Activated naive CD4-positive, alpha-beta T cell treated with anti-CD3 and anti-CD28 coated beads, Interleukin-2, amount 50 U/mL, for 24 hours (primary cell): ENCODE data around the gene MICALL1.
A peak's percentile ranks its signal among the peaks of the same experiment; 100 is the strongest.

Experiments
- H3K27ac Mint-ChIP-seq: one replicate; pipeline ENCODE4 v1.8.0; 2021; ENCODE audit warnings: mild to moderate bottlenecking, mixed read lengths
- H3K27me3 Mint-ChIP-seq: one replicate; pipeline ENCODE4 v1.8.0; 2021; ENCODE audit warnings: mixed read lengths
- H3K36me3 Mint-ChIP-seq: one replicate; pipeline ENCODE4 v1.8.0; 2021; ENCODE audit warnings: mixed read lengths
- H3K4me1 Mint-ChIP-seq: one replicate; pipeline ENCODE4 v1.8.0; 2021; ENCODE audit warnings: mixed read lengths
- H3K4me3 Mint-ChIP-seq: one replicate; pipeline ENCODE4 v1.8.0; 2021; ENCODE audit warnings: mild to moderate bottlenecking, mixed read lengths
- H3K9me3 Mint-ChIP-seq: one replicate; pipeline ENCODE4 v1.8.0; 2021; ENCODE audit warnings: mixed read lengths

Gene MICALL1

DNA sequence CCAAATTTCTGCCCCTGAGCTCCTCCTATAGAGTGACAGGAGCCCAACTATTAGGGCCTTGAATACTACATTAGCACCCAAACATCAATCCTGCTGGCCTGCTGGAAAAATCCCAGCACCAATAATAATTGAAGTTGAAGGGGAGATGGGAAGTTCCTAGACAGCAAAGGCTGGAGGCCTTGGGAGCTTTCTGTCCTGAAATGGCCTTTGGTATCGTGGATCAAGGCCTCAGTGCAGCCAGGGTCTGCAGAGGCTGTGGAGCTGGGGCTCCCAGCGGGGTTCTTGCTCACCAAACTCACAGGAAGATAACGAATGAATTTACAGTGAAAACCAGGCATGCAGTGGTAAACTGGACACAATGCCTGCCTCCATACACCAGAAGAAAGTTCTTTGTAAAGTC is 9.2 kb upstream of the MICALL1 start:
- no peaks in the 10 kb centered on the region for H3K27me3 Mint-ChIP-seq
- peaks cover under 1% of the 10 kb centered on the region for H3K36me3 Mint-ChIP-seq
- peaks cover 26% of the 10 kb centered on the region for H3K4me1 Mint-ChIP-seq
- H3K27ac Mint-ChIP-seq, result peak overlapping the region; percentile 51
- no peak overlapping the region for H3K4me3 Mint-ChIP-seq
- H3K9me3 Mint-ChIP-seq, result no peaks in the 10 kb centered on the region

DNA sequence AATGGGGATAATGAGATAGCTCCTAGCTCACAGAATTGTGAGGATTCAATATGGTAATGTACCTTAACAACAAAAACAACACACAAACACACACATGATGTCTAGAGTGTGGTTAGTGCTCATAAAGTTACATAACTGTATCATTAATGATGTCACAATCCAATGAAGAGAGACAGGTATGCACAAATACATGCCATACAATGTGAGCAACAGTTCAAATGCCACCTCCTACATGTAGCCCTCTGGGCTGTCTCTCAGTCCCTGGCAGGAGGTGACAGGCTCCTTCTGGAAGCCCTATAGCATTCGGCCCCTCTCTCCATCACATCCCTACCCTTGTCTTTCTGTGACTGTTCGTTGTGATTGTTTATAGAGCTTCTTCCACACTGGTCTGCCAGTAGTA is 8.3 kb upstream of the MICALL1 start:
- H3K27me3 Mint-ChIP-seq, result no peaks in the 10 kb centered on the region
- no peaks in the 10 kb centered on the region for H3K36me3 Mint-ChIP-seq
- peaks cover 26% of the 10 kb centered on the region for H3K4me1 Mint-ChIP-seq
- no peak overlapping the region for H3K4me3 Mint-ChIP-seq
- H3K27ac Mint-ChIP-seq, result no peak overlapping the region
- no peaks in the 10 kb centered on the region for H3K9me3 Mint-ChIP-seq

DNA sequence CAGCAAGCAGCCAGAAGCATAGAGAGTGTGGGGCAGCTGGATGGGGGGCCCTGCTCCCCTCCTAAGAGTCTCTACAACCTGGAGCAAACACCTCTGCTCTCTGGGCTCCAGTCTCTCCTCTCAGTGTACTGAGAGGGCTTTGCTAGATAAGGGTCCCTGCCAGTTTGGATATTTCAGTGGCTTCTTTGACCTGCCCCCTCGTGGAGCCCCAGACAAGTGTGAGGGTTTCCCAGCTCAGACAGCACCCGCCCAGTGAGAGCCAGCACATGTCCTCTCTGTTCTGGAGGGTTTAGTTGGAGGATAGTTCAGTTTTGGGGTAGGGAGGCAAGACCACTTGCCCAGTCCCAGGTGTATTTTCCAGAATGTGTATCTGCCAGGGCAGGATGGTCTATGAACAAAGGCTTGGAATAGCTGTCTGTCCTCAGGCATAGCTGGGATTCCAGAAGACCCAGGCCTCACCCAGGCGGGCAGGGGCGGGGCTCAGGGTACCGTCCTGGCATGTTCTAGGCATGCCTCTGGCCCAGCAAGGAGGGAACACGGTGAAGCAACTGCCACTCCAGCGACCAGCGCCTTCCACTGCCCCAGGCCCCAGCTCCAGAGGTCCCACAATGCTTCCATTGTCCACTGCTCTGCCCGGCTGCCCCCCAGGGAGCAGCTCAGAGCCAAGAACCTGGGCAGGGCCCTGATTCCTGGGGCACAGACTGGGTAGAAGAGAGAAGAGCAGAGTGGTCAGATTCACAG is 7.5 kb upstream of the MICALL1 start:
- Mint-ChIP-seq H3K4me1 (peaks cover 26% of the 10 kb centered on the region), H3K27me3 (no peaks in the 10 kb centered on the region), H3K36me3 (no peaks in the 10 kb centered on the region), H3K27ac (no peak overlapping the region), H3K4me3 (no peak overlapping the region), H3K9me3 (no peaks in the 10 kb centered on the region)

DNA sequence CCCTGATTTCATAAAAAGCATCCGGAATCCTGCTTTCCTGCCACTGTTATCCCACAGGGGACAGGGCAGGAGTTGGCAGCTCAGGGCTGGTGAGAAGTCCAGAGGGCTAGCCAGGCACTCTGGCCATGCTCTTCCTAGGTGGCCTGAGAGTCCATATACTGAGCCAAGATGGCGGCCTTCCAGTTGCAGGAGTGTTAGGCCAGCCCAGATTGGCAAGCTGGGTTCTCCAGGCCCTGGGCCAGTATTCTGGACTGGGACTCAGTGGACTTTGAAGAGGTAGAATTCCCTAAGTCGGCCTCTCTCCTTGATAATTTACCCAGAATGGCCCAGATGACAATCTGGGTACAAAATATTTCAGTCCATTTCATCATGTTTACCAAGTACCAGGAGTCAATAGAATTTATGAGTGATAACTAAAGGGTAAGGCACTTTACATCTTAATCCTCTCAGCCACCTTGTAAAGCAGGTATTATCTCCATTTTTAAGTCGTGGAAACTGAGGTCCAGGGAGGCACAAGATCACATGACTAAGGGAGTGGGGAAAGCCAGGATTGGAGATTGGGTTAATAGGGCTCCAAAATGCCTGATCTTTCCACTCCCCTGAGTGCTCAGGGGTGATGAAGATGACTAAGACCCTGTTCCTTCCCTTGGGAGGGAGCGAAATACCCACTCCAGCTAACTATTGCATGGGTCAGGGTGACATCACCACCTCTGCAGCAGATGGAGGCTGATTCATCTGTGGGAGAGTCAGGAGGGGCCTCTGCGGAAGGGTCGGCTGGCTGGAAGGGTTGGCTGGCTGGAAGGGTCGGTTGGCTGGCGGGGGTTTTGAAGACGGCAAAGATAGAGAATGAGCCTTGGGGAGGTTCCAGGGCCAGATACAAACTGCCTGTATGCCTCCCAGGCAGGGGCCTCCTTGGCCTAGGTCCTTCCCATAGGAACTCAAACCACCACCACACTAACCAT is 1.2 kb upstream of the MICALL1 start:
- no peaks in the 10 kb centered on the region for H3K9me3 Mint-ChIP-seq
- H3K27me3 Mint-ChIP-seq, result no peaks in the 10 kb centered on the region
- peak overlapping the region; percentile 72 for H3K27ac Mint-ChIP-seq
- H3K36me3 Mint-ChIP-seq, result no peaks in the 10 kb centered on the region
- peak overlapping the region; percentile 80 for H3K4me3 Mint-ChIP-seq
- H3K4me1 Mint-ChIP-seq, result peaks cover 27% of the 10 kb centered on the region

DNA sequence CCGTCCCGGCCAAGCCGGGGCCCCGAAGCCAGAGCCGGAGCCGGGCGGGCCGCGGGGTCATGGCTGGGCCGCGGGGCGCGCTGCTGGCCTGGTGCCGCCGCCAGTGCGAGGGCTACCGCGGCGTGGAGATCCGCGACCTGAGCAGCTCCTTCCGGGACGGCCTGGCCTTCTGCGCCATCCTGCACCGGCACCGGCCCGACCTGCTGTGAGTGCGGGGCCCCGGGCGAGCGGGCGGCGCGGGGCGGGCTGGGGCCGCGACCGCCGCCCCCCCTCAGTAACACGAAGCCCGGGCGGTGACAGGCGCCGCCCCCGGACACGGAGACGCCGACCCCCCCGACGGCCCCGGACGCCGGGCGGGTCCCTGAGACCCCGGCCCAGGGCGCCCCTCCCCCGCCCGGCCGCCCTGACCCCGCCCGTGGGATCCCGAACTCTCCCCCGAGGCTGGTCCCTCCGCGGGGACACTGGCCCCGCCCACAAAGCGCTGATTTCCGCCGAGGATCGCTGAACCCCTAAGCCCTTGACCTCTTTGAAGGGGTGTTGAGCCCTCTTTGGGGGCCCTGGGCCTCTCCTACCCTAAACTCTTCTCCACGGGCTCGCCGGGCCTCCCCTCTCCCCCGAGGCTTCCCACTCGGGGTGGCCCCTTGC is 389 bp downstream of the MICALL1 start:
- H3K27me3 Mint-ChIP-seq, result no peaks in the 10 kb centered on the region
- no peaks in the 10 kb centered on the region for H3K36me3 Mint-ChIP-seq
- H3K4me3 Mint-ChIP-seq, result peak overlapping the region; percentile 79
- peaks cover 33% of the 10 kb centered on the region for H3K4me1 Mint-ChIP-seq
- H3K9me3 Mint-ChIP-seq, result no peaks in the 10 kb centered on the region
- peak overlapping the region; percentile 77 for H3K27ac Mint-ChIP-seq

DNA sequence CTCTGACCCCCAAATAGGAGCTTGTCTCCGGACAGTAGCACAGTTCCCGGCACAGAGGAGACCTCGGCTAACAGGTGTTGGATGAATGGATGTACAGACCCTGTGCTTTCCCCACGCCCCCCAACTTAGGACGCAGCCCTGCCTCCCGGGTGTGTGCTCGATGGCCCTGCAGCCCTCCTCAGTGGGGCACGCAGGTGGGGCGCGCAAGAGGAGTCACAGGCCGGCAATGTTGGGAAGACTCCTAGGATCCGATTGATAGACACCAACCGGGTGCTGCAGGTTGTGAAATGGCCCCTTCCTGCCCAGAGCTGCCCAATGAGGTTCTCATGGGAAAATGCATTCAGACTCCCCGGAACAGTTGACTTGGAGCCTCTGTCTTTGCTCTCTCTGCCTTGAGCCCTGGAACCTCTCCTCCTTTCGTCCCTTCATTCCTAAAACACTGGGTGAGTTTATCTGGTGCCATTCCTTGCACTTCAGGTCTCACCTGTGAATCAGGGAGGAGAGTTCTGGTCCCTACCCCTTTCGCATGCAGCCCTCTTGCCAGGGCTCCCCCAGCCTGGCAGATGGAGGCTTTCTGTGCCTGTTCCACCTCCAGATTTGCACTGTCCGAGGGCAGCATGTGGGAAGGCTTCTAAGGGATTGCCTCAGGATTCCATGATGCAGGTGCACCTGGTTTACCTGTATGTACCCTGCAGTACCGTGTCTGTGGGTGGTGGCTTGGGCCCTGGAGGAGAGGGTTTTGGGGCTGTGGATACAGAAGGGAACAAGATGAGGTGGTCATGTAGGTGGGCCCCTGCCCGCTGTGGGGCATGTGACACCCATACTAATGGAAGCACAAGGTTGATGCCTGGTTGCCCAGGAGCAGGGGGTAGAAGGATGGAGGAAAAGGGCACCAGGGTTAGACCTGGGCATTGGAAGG is 1.2 kb downstream of the MICALL1 start:
- H3K27ac Mint-ChIP-seq, result peak overlapping the region; percentile 77

DNA sequence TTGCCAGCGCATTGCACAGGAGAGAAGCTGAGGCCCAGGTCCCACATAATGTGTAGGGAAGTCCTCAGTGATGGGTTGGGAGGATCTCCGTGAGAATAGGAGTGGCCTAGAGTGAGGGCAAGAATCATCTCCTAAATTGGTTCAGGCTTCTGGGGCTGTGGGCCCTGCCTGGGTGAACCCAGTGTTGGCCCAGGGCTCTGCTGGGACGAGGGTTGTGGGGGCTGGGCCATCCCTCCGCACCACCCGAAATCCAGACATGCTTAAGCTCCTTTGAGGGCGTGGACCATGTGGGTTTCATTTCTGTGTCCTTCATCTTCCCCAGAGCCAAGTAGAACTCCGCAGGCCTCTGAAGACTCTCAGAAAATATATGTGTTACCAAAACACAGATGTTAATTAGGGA is 3.7 kb downstream of the MICALL1 start:
- H3K9me3 Mint-ChIP-seq, result no peaks in the 10 kb centered on the region
- H3K4me3 Mint-ChIP-seq, result no peak overlapping the region
- no peaks in the 10 kb centered on the region for H3K36me3 Mint-ChIP-seq
- peaks cover 31% of the 10 kb centered on the region for H3K4me1 Mint-ChIP-seq
- H3K27me3 Mint-ChIP-seq, result no peaks in the 10 kb centered on the region
- H3K27ac Mint-ChIP-seq, result no peak overlapping the region

More for the DNA sequence above, 1.2 kb downstream of the MICALL1 start:
- H3K36me3 Mint-ChIP-seq, result no peaks in the 10 kb centered on the region
- no peaks in the 10 kb centered on the region for H3K27me3 Mint-ChIP-seq
- H3K9me3 Mint-ChIP-seq, result no peaks in the 10 kb centered on the region
- H3K4me1 Mint-ChIP-seq, result peaks cover 33% of the 10 kb centered on the region
- peak overlapping the region; percentile 79 for H3K4me3 Mint-ChIP-seq

DNA sequence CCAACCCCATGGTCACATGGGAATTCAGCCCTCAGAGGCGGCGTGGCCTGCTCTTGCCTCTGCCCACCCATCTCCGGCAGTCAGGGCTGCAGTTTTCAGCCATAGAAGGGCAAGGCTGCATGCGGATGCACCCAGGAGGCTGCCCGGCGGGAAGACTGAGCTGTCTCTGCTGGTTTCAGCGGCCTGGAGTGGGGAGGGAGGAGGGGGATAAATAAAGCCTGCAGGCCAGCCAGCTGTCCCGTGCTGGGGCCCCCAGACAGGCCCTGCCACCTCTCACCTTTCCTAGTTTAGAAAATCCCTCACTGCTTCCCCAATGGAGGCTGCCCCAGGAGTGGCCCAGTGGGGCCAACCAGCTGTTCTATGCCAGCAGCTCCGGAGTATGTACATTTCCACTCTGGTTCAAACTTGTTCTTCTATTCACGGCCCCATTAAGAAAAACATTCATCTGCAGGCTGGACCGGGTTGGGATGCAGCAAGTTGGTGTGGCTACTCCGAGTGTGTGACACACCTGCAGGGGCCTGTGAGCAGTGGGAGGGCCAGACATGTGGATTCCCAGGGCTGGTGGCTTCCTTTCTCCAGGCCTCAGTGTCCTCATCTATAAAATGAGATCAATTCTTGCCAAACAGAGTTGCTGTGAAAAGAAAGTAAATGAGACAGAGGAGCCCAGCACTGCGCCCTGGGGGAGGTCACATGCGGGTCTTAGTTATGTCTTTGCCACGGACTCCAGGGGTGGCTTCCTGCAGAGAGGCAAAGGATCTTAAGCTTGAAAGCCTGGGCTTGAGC is 5.0 kb downstream of the MICALL1 start:
- H3K4me1 Mint-ChIP-seq, result peaks cover 22% of the 10 kb centered on the region
- H3K4me3 Mint-ChIP-seq, result no peak overlapping the region
- no peak overlapping the region for H3K27ac Mint-ChIP-seq
- no peaks in the 10 kb centered on the region for H3K27me3 Mint-ChIP-seq
- no peaks in the 10 kb centered on the region for H3K36me3 Mint-ChIP-seq
- H3K9me3 Mint-ChIP-seq, result no peaks in the 10 kb centered on the region

DNA sequence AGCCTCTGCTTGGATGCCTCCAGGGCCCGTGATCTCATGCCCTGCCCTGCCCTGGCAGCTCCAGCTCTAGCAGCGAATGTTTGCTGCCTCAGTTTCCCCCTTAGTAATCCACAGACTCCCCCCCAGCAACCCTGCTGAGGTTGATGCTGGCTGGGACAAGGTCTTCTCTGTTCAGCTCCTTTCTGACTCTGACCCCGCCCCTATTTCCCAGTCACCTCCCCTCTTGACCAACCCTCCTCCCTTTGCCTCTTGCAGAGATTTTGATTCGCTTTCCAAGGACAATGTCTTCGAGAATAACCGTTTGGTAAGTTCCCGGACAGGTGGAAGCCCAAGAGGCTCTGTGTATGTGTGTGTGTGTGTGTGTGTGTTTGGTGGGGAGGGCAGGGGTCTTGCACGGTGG is 5.6 kb downstream of the MICALL1 start:
- H3K36me3 Mint-ChIP-seq, result no peaks in the 10 kb centered on the region
- H3K9me3 Mint-ChIP-seq, result no peaks in the 10 kb centered on the region
- H3K27ac Mint-ChIP-seq, result no peak overlapping the region
- H3K4me3 Mint-ChIP-seq, result no peak overlapping the region
- H3K27me3 Mint-ChIP-seq, result no peaks in the 10 kb centered on the region
- peaks cover 22% of the 10 kb centered on the region for H3K4me1 Mint-ChIP-seq

DNA sequence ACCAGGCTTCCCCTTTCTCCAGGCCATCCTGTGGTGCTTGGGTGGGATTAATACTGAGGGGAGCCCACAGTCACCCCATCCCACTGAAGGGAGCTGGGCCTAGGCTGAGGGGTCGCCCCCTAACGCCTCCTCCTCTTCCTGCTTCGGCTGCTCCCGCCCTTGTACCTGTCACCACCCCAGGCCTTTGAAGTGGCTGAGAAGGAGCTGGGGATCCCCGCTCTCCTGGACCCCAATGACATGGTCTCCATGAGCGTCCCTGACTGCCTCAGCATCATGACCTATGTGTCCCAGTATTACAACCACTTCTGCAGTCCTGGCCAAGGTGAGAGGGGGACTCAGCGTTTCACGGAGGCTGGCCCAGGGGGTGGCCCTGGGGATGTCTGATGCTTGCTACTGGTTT is 6.1 kb downstream of the MICALL1 start:
- Mint-ChIP-seq H3K27me3 (no peaks in the 10 kb centered on the region), H3K36me3 (no peaks in the 10 kb centered on the region), H3K27ac (no peak overlapping the region), H3K9me3 (no peaks in the 10 kb centered on the region), H3K4me3 (no peak overlapping the region), H3K4me1 (peaks cover 19% of the 10 kb centered on the region)

DNA sequence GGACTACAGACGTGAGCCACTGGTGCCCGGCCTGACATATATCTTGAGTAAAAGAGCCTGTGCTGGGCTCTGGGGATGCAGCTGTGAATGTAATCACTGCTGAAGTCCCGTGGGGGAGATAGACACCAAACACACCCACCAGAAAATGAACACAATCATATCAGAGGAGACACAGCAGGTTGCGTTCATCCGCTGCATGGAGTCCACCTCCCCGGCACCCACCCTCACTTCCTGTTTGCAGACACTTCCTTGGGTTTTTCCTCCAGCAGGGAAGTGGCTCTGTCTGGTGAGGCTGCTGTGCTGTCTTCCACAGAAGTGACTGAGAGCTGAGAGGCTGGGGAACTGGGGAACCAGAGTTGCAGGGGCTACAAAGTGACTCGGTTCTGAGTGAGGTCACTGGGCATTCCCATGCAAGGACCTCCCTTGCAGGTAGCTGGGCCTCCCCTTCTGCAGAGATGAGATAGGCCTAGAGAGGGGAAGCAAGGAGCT is 7.2 kb downstream of the MICALL1 start:
- Mint-ChIP-seq H3K27ac (no peak overlapping the region), H3K4me3 (no peak overlapping the region), H3K27me3 (no peaks in the 10 kb centered on the region), H3K9me3 (no peaks in the 10 kb centered on the region), H3K4me1 (peaks cover 11% of the 10 kb centered on the region), H3K36me3 (no peaks in the 10 kb centered on the region)

DNA sequence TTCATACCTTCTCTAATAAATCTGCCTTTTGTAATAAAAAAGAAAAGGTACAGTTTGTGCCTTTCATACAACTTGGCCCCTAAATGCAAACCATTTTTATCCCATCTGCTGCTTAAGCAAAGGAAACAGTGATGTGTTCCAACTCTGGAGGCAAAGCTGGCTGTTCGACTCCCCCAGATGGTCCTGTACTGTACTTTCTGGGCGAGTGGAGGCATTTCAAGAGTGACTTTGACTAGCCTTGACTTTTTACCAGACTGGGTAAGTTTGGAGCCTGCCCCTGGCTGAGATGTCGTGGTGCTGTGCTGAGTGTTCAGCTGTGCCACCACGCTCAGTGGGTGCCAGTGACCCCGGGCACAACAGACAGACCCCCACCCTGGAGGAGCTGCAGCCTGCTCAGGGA is 10.2 kb downstream of the MICALL1 start:
- Mint-ChIP-seq H3K27me3 (no peaks in the 10 kb centered on the region), H3K4me3 (no peak overlapping the region), H3K27ac (no peak overlapping the region), H3K4me1 (peaks cover 6% of the 10 kb centered on the region), H3K36me3 (no peaks in the 10 kb centered on the region), H3K9me3 (no peaks in the 10 kb centered on the region)

DNA sequence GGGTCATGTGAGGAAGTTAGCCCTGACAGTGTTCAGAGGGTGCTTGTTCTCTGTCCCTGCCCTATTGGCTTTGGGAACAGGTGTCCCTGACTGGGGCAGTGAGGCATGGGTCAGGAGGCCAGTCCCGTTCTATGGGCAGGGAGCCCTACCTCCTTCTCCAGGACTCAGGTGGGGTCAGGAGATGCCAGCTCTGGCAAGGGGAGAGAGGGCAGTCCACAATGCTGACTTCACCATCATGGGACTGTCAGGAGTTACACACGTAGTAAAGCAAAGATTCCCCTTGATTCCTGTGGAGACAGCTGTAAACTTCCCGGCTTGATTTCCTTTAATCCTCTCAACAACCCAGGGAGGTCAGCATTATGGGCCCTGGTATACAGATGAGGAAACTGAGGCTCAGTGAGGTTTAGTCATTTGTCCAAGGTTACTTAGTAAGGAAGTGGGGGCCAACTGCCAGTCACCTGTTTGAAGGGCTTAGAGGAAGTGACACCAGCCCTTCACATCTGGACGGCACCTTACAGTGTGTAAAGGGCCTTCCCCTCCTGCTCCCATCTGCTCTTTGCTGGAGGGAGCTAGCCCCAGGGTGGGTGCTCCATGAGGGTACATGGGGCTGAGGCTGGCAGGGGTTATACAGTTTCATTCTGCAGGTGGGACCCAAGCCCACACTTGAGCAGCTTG is 11.9 kb downstream of the MICALL1 start:
- Mint-ChIP-seq H3K4me3 (no peak overlapping the region), H3K27me3 (no peaks in the 10 kb centered on the region), H3K36me3 (no peaks in the 10 kb centered on the region), H3K4me1 (peaks cover 6% of the 10 kb centered on the region), H3K9me3 (no peaks in the 10 kb centered on the region), H3K27ac (no peak overlapping the region)
